ENCODE measurements around the gene BACH2.

Gene BACH2

GRCh38 chr6:90294008-90294511 is 2.6 kb downstream of the BACH2 start:
- Histone ChIP-seq H3K27ac (ENCODE audit: low read depth, low read length) (peak overlapping the region; percentile 67), H3K27me3 (ENCODE audit: low read length) (no peaks in the 10 kb centered on the region), H3K4me2 (ENCODE audit: low read depth, low read length, poor library complexity, severe bottlenecking) (peak overlapping the region; percentile 90), H3K79me2 (ENCODE audit: insufficient read depth, low read length) (peaks cover 34% of the 10 kb centered on the region; the same call in 1 of the 2 replicates), H2AFZ (ENCODE audit: low read depth, low read length, severe bottlenecking) (no peak overlapping the region), H3K9ac (ENCODE audit: low read length) (peak overlapping the region; percentile 73), H4K20me1 (ENCODE audit: low read depth, low read length) (no peaks in the 10 kb centered on the region), H3K36me3 (ENCODE audit: low read length) (no peaks in the 10 kb centered on the region; the same call in 1 of the 2 replicates), H3K9me2 (replicated peaks; ENCODE audit: insufficient read depth, low read length) (no peaks in the 10 kb centered on the region), H3K9me3 (ENCODE audit: insufficient read depth, low read length) (no peaks in the 10 kb centered on the region), H3K4me3 (ENCODE audit: insufficient read depth, low read length, poor library complexity, severe bottlenecking) (peak overlapping the region; percentile 69), H3F3A (ENCODE audit: insufficient read depth) (peaks cover 17% of the 10 kb centered on the region)
- TF ChIP-seq EZH2phosphoT487 (conservative IDR thresholded peaks at IDR 0.05; ENCODE audit: low read length), result no peak
- no peak for TF ChIP-seq CTCF (IDR thresholded peaks at IDR 0.05; ENCODE audit: insufficient read depth, low read length, poor library complexity, severe bottlenecking)

- Histone ChIP-seq H2AFZ (ENCODE audit: low read depth, low read length, severe bottlenecking) (no peak overlapping the region), H3F3A (ENCODE audit: insufficient read depth) (peaks cover 21% of the 10 kb centered on the region), H3K9ac (ENCODE audit: low read length) (peak overlapping the region; percentile 73), H3K9me2 (replicated peaks; ENCODE audit: insufficient read depth, low read length) (no peaks in the 10 kb centered on the region), H3K79me2 (ENCODE audit: insufficient read depth, low read length) (peaks cover 34% of the 10 kb centered on the region; the same call in 1 of the 2 replicates), H3K4me2 (ENCODE audit: low read depth, low read length, poor library complexity, severe bottlenecking) (peak overlapping the region; percentile 90), H3K36me3 (ENCODE audit: low read length) (no peaks in the 10 kb centered on the region; the same call in 1 of the 2 replicates), H3K27me3 (ENCODE audit: low read length) (no peaks in the 10 kb centered on the region), H3K27ac (ENCODE audit: low read depth, low read length) (peak overlapping the region; percentile 67), H4K20me1 (ENCODE audit: low read depth, low read length) (no peaks in the 10 kb centered on the region), H3K9me3 (ENCODE audit: insufficient read depth, low read length) (no peaks in the 10 kb centered on the region), H3K4me3 (ENCODE audit: insufficient read depth, low read length, poor library complexity, severe bottlenecking) (no peak overlapping the region)
- TF ChIP-seq CTCF (IDR thresholded peaks at IDR 0.05; ENCODE audit: insufficient read depth, low read length, poor library complexity, severe bottlenecking) (no peak), EZH2phosphoT487 (conservative IDR thresholded peaks at IDR 0.05; ENCODE audit: low read length) (no peak)
Measured at GRCh38 chr6:90293319-90293953, 3.2 kb downstream of the BACH2 start.

GRCh38 chr6:90291565-90291964 is 5.1 kb downstream of the BACH2 start:
- Histone ChIP-seq H3K9me2 (replicated peaks; ENCODE audit: insufficient read depth, low read length) (no peaks in the 10 kb centered on the region), H3K9ac (ENCODE audit: low read length) (no peak overlapping the region), H3K27me3 (ENCODE audit: low read length) (no peaks in the 10 kb centered on the region), H3K4me2 (ENCODE audit: low read depth, low read length, poor library complexity, severe bottlenecking) (peak overlapping the region; percentile 90), H3K9me3 (ENCODE audit: insufficient read depth, low read length) (no peaks in the 10 kb centered on the region), H2AFZ (ENCODE audit: low read depth, low read length, severe bottlenecking) (no peak overlapping the region), H3K36me3 (ENCODE audit: low read length) (no peaks in the 10 kb centered on the region; the same call in 1 of the 2 replicates), H3F3A (ENCODE audit: insufficient read depth) (peaks cover 17% of the 10 kb centered on the region), H3K27ac (ENCODE audit: low read depth, low read length) (no peak overlapping the region), H3K79me2 (ENCODE audit: insufficient read depth, low read length) (peaks cover 36% of the 10 kb centered on the region; the same call in 1 of the 2 replicates), H3K4me3 (ENCODE audit: insufficient read depth, low read length, poor library complexity, severe bottlenecking) (no peak overlapping the region), H4K20me1 (ENCODE audit: low read depth, low read length) (no peaks in the 10 kb centered on the region)
- no peak for TF ChIP-seq EZH2phosphoT487 (conservative IDR thresholded peaks at IDR 0.05; ENCODE audit: low read length)
